ENCODE data around the gene ZFAND3.

The ZFAND3 gene

GRCh38 chr6:38137608-38138265, 318.2 kb downstream of the ZFAND3 start:
- FAIRE-seq (no peak), DNase-seq (ENCODE audit: extremely low spot score, insufficient read length, low read depth) (no peak)

GRCh38 chr6:38138374-38138773, 318.8 kb downstream of the ZFAND3 start:
- no peak for DNase-seq (ENCODE audit: extremely low spot score, insufficient read length, low read depth)
- FAIRE-seq, result no peak

DNA sequence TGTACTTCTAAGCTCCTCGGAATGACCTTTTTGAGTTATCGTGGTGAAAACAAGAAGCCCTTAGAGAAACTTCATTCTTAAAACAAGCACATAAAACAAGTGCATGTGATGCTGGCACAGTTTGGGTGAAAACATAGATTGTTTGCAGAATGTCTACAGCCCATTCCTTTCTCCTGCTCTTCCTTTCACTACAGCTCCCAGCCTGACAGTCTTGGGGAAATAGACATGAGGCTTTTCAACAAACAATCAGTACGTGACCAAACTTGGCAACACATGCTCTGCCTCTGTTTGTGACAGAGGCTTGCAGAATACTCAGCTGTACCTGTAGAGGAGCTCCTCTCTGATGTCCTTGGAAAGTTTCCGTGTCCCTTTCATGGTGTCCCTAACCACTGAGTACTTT, 321.6 kb downstream of the ZFAND3 start:
- FAIRE-seq, result no peak
- DNase-seq (ENCODE audit: extremely low spot score, insufficient read length, low read depth), result no peak

DNA sequence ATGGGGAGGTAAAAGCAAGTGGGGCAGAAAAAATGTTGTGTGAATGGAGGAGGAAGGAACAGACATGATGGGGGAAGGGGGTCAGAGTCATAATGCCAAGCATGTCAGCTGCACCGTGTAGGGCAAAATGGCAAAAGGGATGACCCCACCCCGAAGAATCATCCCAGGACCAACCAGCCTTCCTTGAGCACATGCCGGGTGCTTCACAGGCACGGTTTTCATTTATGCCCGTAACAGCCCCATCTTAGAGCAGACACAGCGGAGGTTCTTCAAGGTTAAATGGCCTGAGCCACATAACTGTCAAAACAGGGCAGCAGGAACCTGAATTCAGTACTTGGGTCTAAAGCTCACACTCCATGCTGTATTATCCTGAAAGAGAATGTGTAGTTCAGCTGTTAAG, 322.2 kb downstream of the ZFAND3 start:
- DNase-seq (ENCODE audit: extremely low spot score, insufficient read length, low read depth) (no peak), FAIRE-seq (no peak)

GRCh38 chr6:38142178-38142902, 322.8 kb downstream of the ZFAND3 start:
- no peak for DNase-seq (ENCODE audit: extremely low spot score, insufficient read length, low read depth)
- no peak for FAIRE-seq

- DNase-seq (ENCODE audit: extremely low spot score, insufficient read length, low read depth), result no peak
- FAIRE-seq, result no peak
Measured at GRCh38 chr6:38143191-38144150, 323.9 kb downstream of the ZFAND3 start.

- FAIRE-seq, result no peak
- no peak for DNase-seq (ENCODE audit: extremely low spot score, insufficient read length, low read depth)
Measured at GRCh38 chr6:38144365-38144945, 324.9 kb downstream of the ZFAND3 start.

DNA sequence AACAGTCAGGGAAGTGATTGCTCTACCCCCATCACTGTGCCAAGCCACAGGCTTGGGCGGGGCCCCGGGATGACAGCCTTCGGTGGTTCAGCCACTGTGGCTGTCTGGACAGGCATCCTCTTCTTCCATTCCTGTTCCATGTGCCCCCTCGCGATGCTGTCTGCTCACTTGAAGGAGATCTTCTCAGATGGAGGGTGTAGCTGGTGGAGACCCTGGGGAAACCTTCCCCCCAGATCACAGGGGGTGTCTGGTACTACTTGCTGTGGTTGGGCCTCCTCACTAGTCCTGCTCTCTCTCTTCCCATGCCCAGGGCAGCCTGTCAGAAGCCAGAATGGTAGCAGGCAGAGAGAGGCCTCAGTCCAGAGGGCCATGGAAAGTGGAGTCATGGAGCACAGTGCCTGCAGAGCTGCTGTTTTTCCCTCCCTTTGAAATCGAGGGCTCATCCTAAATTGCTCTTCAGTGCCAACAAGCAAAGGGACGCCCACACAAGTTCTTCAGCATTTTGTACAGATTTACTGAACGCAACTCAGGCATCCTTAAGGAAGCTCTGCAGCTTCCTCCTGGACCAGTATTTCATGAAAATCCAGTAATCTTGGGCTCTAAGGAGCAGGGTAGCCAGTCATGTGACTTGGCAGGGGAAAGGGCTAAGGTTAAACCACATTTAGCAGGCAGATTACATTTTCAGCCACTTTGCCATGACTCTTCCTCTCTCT, 326.6 kb downstream of the ZFAND3 start:
- DNase-seq (ENCODE audit: extremely low spot score, insufficient read length, low read depth) (no peak), FAIRE-seq (no peak)

- FAIRE-seq (no peak), DNase-seq (ENCODE audit: extremely low spot score, insufficient read length, low read depth) (no peak)
Measured at GRCh38 chr6:38146734-38147027, 327.2 kb downstream of the ZFAND3 start.

DNA sequence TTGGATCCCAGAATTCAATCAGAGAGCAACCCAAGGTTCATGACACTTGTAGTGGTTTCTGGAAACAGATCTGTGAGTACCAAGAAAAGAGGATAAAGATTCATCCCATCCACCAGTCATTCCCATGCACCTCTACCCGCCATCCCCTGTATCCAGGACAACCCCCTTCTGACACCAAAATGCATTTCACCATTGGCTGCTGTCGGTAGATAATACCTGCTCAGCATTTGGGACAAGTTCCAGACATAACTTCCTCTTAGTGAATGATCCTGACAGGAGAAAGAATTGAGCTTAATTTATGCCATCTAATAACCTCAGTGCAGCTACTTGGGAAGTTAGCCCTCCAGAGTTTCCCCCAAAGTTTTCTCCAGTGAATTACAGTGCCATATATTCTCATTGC, 329.1 kb downstream of the ZFAND3 start:
- DNase-seq (ENCODE audit: extremely low spot score, insufficient read length, low read depth) (no peak), FAIRE-seq (no peak)

DNA sequence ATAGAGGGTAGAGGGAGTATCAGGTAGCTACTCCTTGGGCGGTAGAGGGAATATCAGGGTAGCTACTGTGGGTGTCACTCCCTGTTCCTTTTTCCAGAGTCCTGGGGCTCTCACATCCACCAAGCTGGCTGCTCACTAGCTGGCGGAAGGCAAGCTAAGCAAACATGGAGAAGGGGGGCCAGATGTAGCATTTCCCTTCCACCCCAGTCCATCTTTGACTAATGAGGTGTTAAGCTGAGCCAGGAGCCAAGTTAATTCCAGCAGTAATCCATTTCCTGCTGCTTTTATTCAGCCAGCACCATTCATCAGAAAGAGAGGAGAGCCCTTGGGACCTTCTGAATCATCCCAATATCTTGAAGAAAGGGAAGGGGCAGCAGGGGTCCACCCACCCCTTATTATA, 330.0 kb downstream of the ZFAND3 start:
- no peak for DNase-seq (ENCODE audit: extremely low spot score, insufficient read length, low read depth)
- no peak for FAIRE-seq

DNA sequence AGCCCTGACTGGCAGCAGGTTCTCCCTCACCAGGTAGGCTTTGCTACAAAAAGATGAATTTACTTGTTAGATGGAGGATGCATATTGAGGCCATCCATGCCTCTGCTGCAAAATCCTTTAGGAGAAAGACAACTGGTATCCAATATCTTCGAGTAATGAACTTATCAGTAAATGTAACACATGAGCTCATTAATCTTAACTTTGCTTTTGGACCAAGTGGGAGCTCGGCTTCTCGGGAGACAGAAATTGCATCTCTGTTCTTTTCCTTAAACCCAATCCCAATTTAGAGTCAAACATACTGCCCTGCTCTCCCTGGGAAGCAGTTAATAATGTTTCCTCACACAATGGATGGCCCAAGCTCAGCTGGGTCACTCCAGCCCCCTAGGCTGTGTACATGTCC, 330.5 kb downstream of the ZFAND3 start:
- DNase-seq (ENCODE audit: extremely low spot score, insufficient read length, low read depth) (no peak), FAIRE-seq (no peak)

GRCh38 chr6:38150681-38151296, 331.3 kb downstream of the ZFAND3 start:
- FAIRE-seq, result no peak
- no peak for DNase-seq (ENCODE audit: extremely low spot score, insufficient read length, low read depth)

DNA sequence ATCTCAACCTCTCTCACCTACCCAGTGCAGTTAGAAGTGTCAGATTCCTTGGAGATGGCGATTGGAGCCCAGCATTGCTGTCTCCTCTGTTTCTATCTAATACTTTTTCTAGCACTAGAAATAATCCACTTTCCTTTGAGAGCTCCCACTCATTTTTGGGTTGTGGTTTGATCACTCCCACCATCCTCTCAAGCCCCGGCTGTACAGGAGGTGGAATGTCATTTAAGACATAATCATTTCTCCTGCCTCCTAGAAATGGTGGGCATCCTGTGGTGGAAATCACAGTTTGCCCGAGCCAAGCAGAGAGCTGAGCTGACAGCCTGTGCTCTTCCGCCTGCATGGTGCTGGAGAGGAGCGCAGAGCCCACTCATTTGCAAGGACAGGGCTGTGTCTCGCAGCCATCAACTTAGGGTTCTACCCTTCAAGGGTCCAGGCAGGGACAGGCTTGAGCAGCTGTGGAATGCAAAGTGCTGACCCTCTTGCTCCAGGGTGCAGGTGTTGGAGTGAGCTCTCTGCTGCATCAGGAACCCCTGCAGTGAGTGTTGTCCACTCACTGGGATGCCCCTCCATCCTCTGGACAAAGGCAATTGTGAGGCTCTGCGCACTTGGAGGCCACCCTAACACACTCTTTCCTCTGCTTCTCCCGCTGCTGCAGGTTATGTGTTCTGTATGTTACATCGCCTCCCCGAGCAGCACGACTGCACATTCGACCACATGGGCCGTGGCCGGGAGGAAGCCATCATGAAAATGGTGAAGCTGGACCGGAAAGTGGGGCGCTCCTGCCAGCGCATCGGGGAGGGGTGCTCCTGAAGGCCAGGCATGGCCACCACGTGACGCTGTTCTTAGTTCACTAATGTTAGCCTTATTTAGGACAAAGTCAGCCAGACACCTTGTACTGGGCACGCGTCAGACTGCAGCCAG, 332.3 kb downstream of the ZFAND3 start:
- FAIRE-seq (no peak), DNase-seq (ENCODE audit: extremely low spot score, insufficient read length, low read depth) (no peak)

DNA sequence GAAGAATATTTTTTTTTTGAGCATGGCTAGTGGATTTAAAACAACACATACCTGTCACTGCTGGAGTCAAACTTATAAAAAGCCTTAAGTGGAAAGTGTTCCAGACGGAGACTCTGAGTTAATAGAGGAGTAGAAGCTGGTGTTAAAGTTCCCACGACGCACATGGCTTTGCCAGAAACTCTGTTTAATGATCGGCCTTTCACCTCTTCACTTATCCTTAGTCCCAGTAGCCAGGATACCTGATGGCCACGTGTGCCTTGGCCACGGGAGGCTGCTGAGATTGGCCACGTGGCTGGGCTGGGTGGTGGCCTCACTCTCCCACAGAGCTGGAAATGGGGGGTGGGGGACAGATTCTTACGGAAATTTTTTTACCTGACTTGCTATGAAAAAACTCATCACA, 333.1 kb downstream of the ZFAND3 start:
- DNase-seq (ENCODE audit: extremely low spot score, insufficient read length, low read depth) (no peak), FAIRE-seq (no peak)

GRCh38 chr6:38153076-38153797, 333.7 kb downstream of the ZFAND3 start:
- FAIRE-seq (no peak), DNase-seq (ENCODE audit: extremely low spot score, insufficient read length, low read depth) (no peak)

- no peak for DNase-seq (ENCODE audit: extremely low spot score, insufficient read length, low read depth)
- FAIRE-seq, result no peak
Measured at GRCh38 chr6:38153798-38154345, 334.3 kb downstream of the ZFAND3 start.

GRCh38 chr6:38154731-38155130, 335.2 kb downstream of the ZFAND3 start:
- DNase-seq (ENCODE audit: extremely low spot score, insufficient read length, low read depth), result no peak
- FAIRE-seq, result no peak

All from GM18507 (cell line).